Measurements from ENCODE around the gene GRPEL1.

Gene GRPEL1

GRCh38 chr4:7030856-7031255 lies 37.0 kb downstream of the GRPEL1 start:
- H3F3A ChIP-seq (ENCODE audit: control insufficient read depth, insufficient read depth) = no peaks in the 10 kb centered on the region; the same call in 1 of the 2 replicates
- H3K36me3 ChIP-seq (ENCODE audit: control insufficient read depth, low read length) = peaks cover 55% of the 10 kb centered on the region
- no peaks in the 10 kb centered on the region for H3K4me1 ChIP-seq (ENCODE audit: control insufficient read depth, low read length)
- no peaks in the 10 kb centered on the region for H3K79me2 ChIP-seq (ENCODE audit: control insufficient read depth, low read length)
- no peaks in the 10 kb centered on the region for H3K27me3 ChIP-seq (ENCODE audit: control insufficient read depth, low read length)
- H3K27ac ChIP-seq (ENCODE audit: low read depth, low read length) = no peak overlapping the region
- TF ChIP-seq EZH2phosphoT487 (IDR thresholded peaks at IDR 0.05; ENCODE audit: borderline replicate concordance, low read length) (no peak), CTCF (IDR thresholded peaks at IDR 0.05; ENCODE audit: low read depth, low read length, poor library complexity, severe bottlenecking) (no peak)
- H4K20me1 ChIP-seq (ENCODE audit: control insufficient read depth, insufficient read depth, low read depth, low read length) = peaks cover 3% of the 10 kb centered on the region; the same call in 1 of the 2 replicates
- H3K9me3 ChIP-seq (ENCODE audit: control insufficient read depth, insufficient read depth, low read length) = no peaks in the 10 kb centered on the region
- H3K4me3 ChIP-seq (ENCODE audit: low read length) = no peak overlapping the region
- H3K4me2 ChIP-seq (ENCODE audit: low read length) = no peak overlapping the region
- H3K9me2 ChIP-seq (replicated peaks; ENCODE audit: control insufficient read depth, low read length) = no peaks in the 10 kb centered on the region

DNA sequence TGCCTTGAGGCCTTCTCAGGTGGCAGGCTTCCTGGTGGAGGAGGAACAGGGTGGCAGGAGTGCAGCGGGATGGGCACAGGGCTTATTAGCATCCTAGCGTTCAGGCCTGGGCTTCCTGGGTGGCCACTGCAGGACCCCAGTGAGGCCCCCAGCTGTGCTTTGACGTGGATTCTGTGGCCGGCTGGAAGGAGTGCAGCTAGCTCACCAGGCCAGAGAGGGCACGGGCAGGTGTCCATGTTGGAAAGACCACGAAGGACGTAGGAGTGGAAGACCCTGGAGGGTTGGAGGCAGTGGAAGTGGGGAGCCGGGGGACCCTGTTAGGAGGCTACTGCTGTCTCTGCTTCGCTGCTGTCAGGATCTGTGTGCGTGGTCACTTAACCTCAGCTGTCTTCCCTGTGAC lies 37.9 kb downstream of the GRPEL1 start:
- no peaks in the 10 kb centered on the region for H3K9me2 ChIP-seq (replicated peaks; ENCODE audit: control insufficient read depth, low read length)
- H3K27me3 ChIP-seq (ENCODE audit: control insufficient read depth, low read length) = no peaks in the 10 kb centered on the region
- H3K9me3 ChIP-seq (ENCODE audit: control insufficient read depth, insufficient read depth, low read length) = no peaks in the 10 kb centered on the region
- TF ChIP-seq CTCF (IDR thresholded peaks at IDR 0.05; ENCODE audit: low read depth, low read length, poor library complexity, severe bottlenecking) = no peak
- TF ChIP-seq EZH2phosphoT487 (IDR thresholded peaks at IDR 0.05; ENCODE audit: borderline replicate concordance, low read length) = no peak
- H3K4me2 ChIP-seq (ENCODE audit: low read length) = no peak overlapping the region
- no peak overlapping the region for H3K27ac ChIP-seq (ENCODE audit: low read depth, low read length)
- H3K36me3 ChIP-seq (ENCODE audit: control insufficient read depth, low read length) = peaks cover 62% of the 10 kb centered on the region
- H3K4me1 ChIP-seq (ENCODE audit: control insufficient read depth, low read length) = no peaks in the 10 kb centered on the region
- no peaks in the 10 kb centered on the region for H3K79me2 ChIP-seq (ENCODE audit: control insufficient read depth, low read length)
- no peak overlapping the region for H3K4me3 ChIP-seq (ENCODE audit: low read length)
- H4K20me1 ChIP-seq (ENCODE audit: control insufficient read depth, insufficient read depth, low read depth, low read length) = peaks cover 3% of the 10 kb centered on the region; the same call in 1 of the 2 replicates
- no peaks in the 10 kb centered on the region; the same call in 1 of the 2 replicates for H3F3A ChIP-seq (ENCODE audit: control insufficient read depth, insufficient read depth)

DNA sequence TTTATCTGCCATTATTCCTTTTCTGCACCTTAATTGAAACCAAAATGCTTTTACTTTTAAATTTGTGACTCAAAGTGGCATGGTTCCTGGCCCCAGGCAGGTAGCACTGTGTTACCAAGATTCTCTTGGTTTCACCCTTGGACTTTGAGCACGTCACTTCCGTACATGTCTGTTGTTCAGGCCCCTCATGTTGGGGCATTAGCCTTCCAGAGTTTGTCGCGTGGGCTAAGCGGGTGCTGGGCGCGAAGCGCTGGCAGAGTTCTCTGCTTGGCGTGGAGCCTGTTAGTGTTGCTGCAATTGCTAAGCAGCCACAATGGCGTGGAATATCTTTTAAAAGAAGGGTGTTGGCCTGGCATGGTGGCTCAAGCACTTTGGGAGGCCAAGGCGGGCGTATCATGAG lies 38.7 kb downstream of the GRPEL1 start:
- Histone ChIP-seq H3K4me1 (ENCODE audit: control insufficient read depth, low read length) (no peaks in the 10 kb centered on the region), H3K4me3 (ENCODE audit: low read length) (no peak overlapping the region), H4K20me1 (ENCODE audit: control insufficient read depth, insufficient read depth, low read depth, low read length) (peaks cover 3% of the 10 kb centered on the region; the same call in 1 of the 2 replicates), H3K27ac (ENCODE audit: low read depth, low read length) (no peak overlapping the region), H3K79me2 (ENCODE audit: control insufficient read depth, low read length) (no peaks in the 10 kb centered on the region), H3F3A (ENCODE audit: control insufficient read depth, insufficient read depth) (no peaks in the 10 kb centered on the region), H3K4me2 (ENCODE audit: low read length) (no peak overlapping the region), H3K9me2 (replicated peaks; ENCODE audit: control insufficient read depth, low read length) (no peaks in the 10 kb centered on the region), H3K36me3 (ENCODE audit: control insufficient read depth, low read length) (peaks cover 68% of the 10 kb centered on the region), H3K9me3 (ENCODE audit: control insufficient read depth, insufficient read depth, low read length) (no peaks in the 10 kb centered on the region), H3K27me3 (ENCODE audit: control insufficient read depth, low read length) (no peaks in the 10 kb centered on the region)
- no peak for TF ChIP-seq EZH2phosphoT487 (IDR thresholded peaks at IDR 0.05; ENCODE audit: borderline replicate concordance, low read length)
- no peak for TF ChIP-seq CTCF (IDR thresholded peaks at IDR 0.05; ENCODE audit: low read depth, low read length, poor library complexity, severe bottlenecking)
